Astrocyte of the cerebellum (primary cell): ENCODE results near the gene ZG16B.

Source experiments
- DNase-seq: peaks from one replicate; pipeline ENCODE4 v3.0.0-alpha.2; 2011; ENCODE audit warnings: low read depth
- H3K4me3 ChIP-seq: 2 replicates; pipeline ENCODE4 v1.5.1; 2011; ENCODE audit warnings: mild to moderate bottlenecking, low read depth, low read length, moderate library complexity
- CTCF ChIP-seq: IDR thresholded peaks from 2 replicates; pipeline ENCODE4 v1.5.1; 2012; ENCODE audit warnings: low read length, low read depth, moderate library complexity, mild to moderate bottlenecking; ENCODE audit errors: missing control alignments
- in situ Hi-C: cut with HindIII; loops from 2 replicates; pipeline ENCODE4 v1.10.0; 2017; ENCODE audit warnings: low sequenced_read_pairs

ZG16B gene

GRCh38 chr16:2806286-2806685 lies 23.8 kb upstream of the ZG16B start:
- no peak for DNase-seq
- in situ Hi-C loops, result no loop called here
- no peak overlapping the region for H3K4me3 ChIP-seq
- no peak for TF ChIP-seq CTCF

- H3K4me3 ChIP-seq, result no peak overlapping the region
- in situ Hi-C loops, result no loop called here
- TF ChIP-seq CTCF, result no peak
- DNase-seq, result no peak
Measured at GRCh38 chr16:2808181-2808580, 21.9 kb upstream of the ZG16B start.

GRCh38 chr16:2809149-2809760 lies 20.8 kb upstream of the ZG16B start:
- no peak for DNase-seq
- TF ChIP-seq CTCF, result no peak
- no peak overlapping the region for H3K4me3 ChIP-seq
- in situ Hi-C loops, result no loop called here

- H3K4me3 ChIP-seq, result no peak overlapping the region
- no peak for TF ChIP-seq CTCF
- in situ Hi-C loops, result no loop called here
- no peak for DNase-seq
Measured at GRCh38 chr16:2810651-2811050, 19.5 kb upstream of the ZG16B start.

- in situ Hi-C loops, result no loop called here
- no peak for TF ChIP-seq CTCF
- no peak for DNase-seq
- no peak overlapping the region for H3K4me3 ChIP-seq
Measured at GRCh38 chr16:2811703-2812471, 18.2 kb upstream of the ZG16B start.

GRCh38 chr16:2813771-2814221 lies 16.3 kb upstream of the ZG16B start:
- no peak for DNase-seq
- in situ Hi-C loops, result no loop called here

More at GRCh38 chr16:2813771-2814221, 16.3 kb upstream of the ZG16B start:
- no peak for TF ChIP-seq CTCF
- no peak overlapping the region for H3K4me3 ChIP-seq
